ENCODE data around the gene TBC1D12.

DNA sequence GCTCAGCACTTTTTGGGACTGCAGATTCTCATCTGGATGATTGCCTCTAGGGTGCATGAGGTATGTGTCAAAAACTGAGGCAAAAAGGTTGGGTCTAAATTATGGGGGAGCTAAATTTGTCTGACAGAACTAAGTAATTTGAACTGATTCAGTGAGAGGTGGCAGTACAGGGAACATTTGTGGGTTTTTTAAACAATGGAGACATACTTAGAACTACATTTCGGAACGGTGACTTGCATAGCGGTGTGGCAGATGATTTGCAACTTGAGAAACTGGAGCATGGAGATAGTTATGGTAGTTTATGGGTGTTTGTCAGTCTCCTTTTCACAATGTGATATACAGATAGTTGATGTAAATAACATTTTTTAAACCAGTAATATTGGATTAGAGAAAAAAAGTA lies 14.6 kb downstream of the TBC1D12 start:
- TF ChIP-seq, protein P1, sequence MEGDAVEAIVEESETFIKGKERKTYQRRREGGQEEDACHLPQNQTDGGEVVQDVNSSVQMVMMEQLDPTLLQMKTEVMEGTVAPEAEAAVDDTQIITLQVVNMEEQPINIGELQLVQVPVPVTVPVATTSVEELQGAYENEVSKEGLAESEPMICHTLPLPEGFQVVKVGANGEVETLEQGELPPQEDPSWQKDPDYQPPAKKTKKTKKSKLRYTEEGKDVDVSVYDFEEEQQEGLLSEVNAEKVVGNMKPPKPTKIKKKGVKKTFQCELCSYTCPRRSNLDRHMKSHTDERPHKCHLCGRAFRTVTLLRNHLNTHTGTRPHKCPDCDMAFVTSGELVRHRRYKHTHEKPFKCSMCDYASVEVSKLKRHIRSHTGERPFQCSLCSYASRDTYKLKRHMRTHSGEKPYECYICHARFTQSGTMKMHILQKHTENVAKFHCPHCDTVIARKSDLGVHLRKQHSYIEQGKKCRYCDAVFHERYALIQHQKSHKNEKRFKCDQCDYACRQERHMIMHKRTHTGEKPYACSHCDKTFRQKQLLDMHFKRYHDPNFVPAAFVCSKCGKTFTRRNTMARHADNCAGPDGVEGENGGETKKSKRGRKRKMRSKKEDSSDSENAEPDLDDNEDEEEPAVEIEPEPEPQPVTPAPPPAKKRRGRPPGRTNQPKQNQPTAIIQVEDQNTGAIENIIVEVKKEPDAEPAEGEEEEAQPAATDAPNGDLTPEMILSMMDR (IDR thresholded peaks at IDR 0.05; ENCODE audit: low read depth, low read length, poor library complexity, severe bottlenecking), result no peak
- no peak for TF ChIP-seq EZH2phosphoT487 (IDR thresholded peaks at IDR 0.05; ENCODE audit: borderline replicate concordance, low read length)
